ENCODE measurements around the gene KDM3A. TPM values are rescaled to one million over a fixed set of nuclear protein-coding genes. Genes with fewer than 3 reads are reported as not detected.

KDM3A gene
- total RNA-seq, 1 experiment from 2014 or later = 52.6 TPM

DNA sequence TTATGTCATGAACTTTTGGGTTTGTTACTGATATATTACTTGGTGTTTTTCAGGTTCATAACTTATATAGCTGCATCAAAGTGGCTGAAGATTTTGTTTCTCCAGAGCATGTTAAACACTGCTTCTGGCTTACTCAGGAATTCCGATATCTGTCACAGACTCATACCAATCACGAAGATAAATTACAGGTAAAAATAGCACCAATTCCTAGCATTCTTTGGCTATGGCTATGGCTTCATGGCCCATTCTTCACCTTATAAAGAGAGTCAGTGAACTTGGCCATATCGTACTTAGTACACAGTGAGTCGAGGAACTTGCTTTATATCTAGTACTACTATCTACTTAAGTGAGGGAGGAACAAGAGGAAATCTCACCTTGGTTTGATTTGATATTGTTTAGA lies 49.9 kb downstream of the KDM3A start:
- no TSS peak for BruUV-seq (replicated peaks)
- Histone ChIP-seq H2AFZ (ENCODE audit: low read depth, low read length, poor library complexity, severe bottlenecking) (no peak overlapping the region), H3K79me2 (ENCODE audit: insufficient read depth, low read length) (no peaks in the 10 kb centered on the region), H3K9me2 (ENCODE audit: insufficient read depth) (no peaks in the 10 kb centered on the region), H3K4me3 (replicated peaks in 1 of 2; ENCODE audit: low read depth in 1 of 2, low read length in 2 of 2) (no peak overlapping the region), H3K27ac (ENCODE audit: low read depth, low read length) (no peak overlapping the region), H3K4me1 (ENCODE audit: control insufficient read depth in 1 of 2, insufficient read depth in 2 of 2, low read length in 2 of 2) (no peaks in the 10 kb centered on the region), H3K9me3 (ENCODE audit: control insufficient read depth in 1 of 2, insufficient read depth in 1 of 2, low read depth in 1 of 2, low read length in 2 of 2) (no peaks in the 10 kb centered on the region), H3K36me3 (ENCODE audit: control insufficient read depth in 1 of 2, insufficient read depth in 2 of 2, low read length in 2 of 2) (peaks cover 51 to 59% of the 10 kb centered on the region in 2 experiments), H3K9ac (ENCODE audit: low read length) (no peak overlapping the region), H3K4me2 (ENCODE audit: low read length) (no peak overlapping the region), H3K27me3 (ENCODE audit: insufficient read depth, low read length) (no peaks in the 10 kb centered on the region), H4K20me1 (ENCODE audit: insufficient read depth) (no peaks in the 10 kb centered on the region)
- POLR2A ChIA-PET = no interaction called here
- no peak for DNase-seq (ENCODE audit: low read depth, low spot score)
- ATAC-seq = no peak
- TF ChIP-seq CEBPB (IDR thresholded peaks at IDR 0.05; ENCODE audit: low read depth) (no peak), MAX (IDR thresholded peaks at IDR 0.05) (no peak), ZBTB33 (IDR thresholded peaks at IDR 0.05; ENCODE audit: extremely low read depth, insufficient replicate concordance, low read length) (no peak), YY1 (IDR thresholded peaks at IDR 0.05; ENCODE audit: extremely low read depth, insufficient replicate concordance, low read depth, low read length) (no peak), SRF (IDR thresholded peaks at IDR 0.05; ENCODE audit: low read depth) (no peak), CBX3 (IDR thresholded peaks at IDR 0.05; ENCODE audit: low read depth) (no peak), POLR2A (IDR thresholded peaks at IDR 0.05; ENCODE audit: borderline replicate concordance, extremely low read depth, insufficient read depth, insufficient read length) (no peak), EZH2 (IDR thresholded peaks at IDR 0.05) (no peak), EZH2phosphoT487 (IDR thresholded peaks at IDR 0.05; ENCODE audit: borderline replicate concordance) (no peak), ATF3 (IDR thresholded peaks at IDR 0.05) (no peak), ZFX (IDR thresholded peaks at IDR 0.05) (no peak), ELF1 (IDR thresholded peaks at IDR 0.05; ENCODE audit: borderline replicate concordance, low read depth) (no peak), FOSL1 (IDR thresholded peaks at IDR 0.05; ENCODE audit: low read depth) (no peak), RAD21 (IDR thresholded peaks at IDR 0.05; ENCODE audit: low read depth) (no peak), POLR2AphosphoS5 (IDR thresholded peaks at IDR 0.05; ENCODE audit: low read depth, low read length) (no peak)
- TF ChIP-seq, protein P1, sequence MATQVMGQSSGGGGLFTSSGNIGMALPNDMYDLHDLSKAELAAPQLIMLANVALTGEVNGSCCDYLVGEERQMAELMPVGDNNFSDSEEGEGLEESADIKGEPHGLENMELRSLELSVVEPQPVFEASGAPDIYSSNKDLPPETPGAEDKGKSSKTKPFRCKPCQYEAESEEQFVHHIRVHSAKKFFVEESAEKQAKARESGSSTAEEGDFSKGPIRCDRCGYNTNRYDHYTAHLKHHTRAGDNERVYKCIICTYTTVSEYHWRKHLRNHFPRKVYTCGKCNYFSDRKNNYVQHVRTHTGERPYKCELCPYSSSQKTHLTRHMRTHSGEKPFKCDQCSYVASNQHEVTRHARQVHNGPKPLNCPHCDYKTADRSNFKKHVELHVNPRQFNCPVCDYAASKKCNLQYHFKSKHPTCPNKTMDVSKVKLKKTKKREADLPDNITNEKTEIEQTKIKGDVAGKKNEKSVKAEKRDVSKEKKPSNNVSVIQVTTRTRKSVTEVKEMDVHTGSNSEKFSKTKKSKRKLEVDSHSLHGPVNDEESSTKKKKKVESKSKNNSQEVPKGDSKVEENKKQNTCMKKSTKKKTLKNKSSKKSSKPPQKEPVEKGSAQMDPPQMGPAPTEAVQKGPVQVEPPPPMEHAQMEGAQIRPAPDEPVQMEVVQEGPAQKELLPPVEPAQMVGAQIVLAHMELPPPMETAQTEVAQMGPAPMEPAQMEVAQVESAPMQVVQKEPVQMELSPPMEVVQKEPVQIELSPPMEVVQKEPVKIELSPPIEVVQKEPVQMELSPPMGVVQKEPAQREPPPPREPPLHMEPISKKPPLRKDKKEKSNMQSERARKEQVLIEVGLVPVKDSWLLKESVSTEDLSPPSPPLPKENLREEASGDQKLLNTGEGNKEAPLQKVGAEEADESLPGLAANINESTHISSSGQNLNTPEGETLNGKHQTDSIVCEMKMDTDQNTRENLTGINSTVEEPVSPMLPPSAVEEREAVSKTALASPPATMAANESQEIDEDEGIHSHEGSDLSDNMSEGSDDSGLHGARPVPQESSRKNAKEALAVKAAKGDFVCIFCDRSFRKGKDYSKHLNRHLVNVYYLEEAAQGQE (IDR thresholded peaks at IDR 0.05; ENCODE audit: low read depth) = no peak
- TF ChIP-seq, protein P2, sequence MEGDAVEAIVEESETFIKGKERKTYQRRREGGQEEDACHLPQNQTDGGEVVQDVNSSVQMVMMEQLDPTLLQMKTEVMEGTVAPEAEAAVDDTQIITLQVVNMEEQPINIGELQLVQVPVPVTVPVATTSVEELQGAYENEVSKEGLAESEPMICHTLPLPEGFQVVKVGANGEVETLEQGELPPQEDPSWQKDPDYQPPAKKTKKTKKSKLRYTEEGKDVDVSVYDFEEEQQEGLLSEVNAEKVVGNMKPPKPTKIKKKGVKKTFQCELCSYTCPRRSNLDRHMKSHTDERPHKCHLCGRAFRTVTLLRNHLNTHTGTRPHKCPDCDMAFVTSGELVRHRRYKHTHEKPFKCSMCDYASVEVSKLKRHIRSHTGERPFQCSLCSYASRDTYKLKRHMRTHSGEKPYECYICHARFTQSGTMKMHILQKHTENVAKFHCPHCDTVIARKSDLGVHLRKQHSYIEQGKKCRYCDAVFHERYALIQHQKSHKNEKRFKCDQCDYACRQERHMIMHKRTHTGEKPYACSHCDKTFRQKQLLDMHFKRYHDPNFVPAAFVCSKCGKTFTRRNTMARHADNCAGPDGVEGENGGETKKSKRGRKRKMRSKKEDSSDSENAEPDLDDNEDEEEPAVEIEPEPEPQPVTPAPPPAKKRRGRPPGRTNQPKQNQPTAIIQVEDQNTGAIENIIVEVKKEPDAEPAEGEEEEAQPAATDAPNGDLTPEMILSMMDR (IDR thresholded peaks at IDR 0.05 in 2 of 3, conservative IDR thresholded peaks at IDR 0.05 in 1 of 3; ENCODE audit: borderline replicate concordance in 1 of 3, insufficient read depth in 1 of 3, low read depth in 2 of 3, low read length in 2 of 3) = no peak
- RAD21 ChIA-PET (ENCODE audit: low non-redundant PET in 1 of 2, low total read pairs in 2 of 2, uncharacterized antibody in 2 of 2, unreplicated experiment in 2 of 2) = no interaction called here
- CTCF ChIA-PET = no interaction called here
- intact Hi-C loops (cut with micrococcal nuclease) = no loop called here
